HL-60/S4 (cell line): Measurements from ENCODE around the gene TTC28.
"Not testable (repeated sequence)": the region's sequence is repeated elsewhere in the genome, so short reads cannot be mapped to it uniquely, and the experiment has no call there.

Experiments
- in situ Hi-C: fragments of 300-500 bp; cut with MboI; formaldehyde crosslinking; loops from 2 replicates; pipeline ENCODE4 v1.14.3; 2022; ENCODE audit warnings: low sequenced_read_pairs

Gene TTC28

DNA sequence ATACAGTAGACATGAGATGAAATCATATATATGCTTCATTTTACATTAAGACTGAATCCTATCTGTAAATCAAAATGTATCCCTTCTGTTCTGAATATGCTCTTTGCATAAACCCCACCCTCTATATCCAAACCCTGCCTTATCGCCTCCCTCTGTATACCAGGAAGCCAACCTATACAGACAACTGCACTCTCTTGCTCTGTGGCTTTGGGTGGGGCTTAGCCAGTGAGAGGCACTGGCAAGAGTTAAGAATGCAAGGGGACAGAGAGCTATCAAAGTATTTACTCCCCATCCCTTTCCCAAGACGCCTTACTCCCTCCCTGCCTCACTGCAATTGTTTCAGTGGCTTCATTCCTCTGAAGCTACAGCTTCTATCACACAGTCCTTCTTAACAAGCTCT is 309.8 kb downstream of the TTC28 start:
- in situ Hi-C loops, result no loop called here

DNA sequence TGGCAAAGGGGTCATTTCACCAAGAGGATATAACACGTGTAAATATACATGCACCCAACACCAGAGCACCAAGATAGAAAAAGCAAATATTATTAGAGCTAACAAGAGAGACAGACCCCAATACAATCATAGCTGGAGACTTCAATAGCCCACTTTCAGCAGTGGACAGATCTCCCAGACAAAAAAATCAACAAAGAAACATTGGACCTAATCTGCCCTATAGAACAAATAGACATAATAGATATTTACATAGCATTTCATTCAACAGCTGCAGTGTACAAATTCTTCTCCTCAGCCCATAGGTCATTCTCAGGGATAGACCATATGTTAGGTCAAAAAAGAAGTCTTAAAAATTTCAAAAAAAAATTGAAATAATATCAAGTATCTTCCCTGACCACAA is 312.8 kb downstream of the TTC28 start:
- in situ Hi-C loops, result no loop called here

DNA sequence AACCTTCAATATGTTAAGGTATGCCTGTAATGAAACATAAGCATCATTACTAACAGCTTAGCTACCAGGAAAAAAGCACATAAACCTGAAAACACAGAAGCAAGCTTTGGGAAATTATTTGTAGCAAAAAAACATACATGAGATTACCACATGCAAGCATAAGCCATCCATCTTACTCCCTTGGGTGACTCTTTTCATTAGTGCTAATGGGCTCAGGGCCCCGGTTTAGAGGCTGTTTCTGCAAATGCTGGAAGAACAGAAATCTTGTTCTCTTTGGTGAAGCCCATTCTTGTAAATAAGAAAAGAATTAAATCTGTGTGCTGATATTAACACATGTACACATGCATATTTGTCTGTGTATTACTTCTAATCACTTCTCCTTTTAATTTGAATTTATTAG is 314.3 kb downstream of the TTC28 start:
- in situ Hi-C loops, result no loop called here

DNA sequence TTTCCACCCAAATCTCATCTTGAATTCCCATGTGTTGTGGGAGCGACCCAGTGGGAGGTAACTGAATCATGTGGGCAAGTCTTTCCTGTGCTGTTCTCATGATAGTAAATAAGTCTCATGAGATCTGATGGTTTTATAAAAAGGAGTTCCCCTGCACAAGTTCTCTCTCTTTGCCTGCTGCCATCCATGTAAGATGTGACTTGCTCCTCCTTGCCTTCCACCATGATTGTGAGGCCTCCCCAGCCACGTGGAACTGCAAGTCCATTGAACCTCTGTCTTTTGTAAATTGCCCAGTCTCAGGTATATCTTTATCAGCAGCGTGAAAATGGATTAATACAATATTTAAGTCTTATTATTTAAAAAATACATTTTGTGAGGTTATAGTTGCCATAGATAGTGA is 315.5 kb downstream of the TTC28 start:
- in situ Hi-C loops, result not testable (repeated sequence)

DNA sequence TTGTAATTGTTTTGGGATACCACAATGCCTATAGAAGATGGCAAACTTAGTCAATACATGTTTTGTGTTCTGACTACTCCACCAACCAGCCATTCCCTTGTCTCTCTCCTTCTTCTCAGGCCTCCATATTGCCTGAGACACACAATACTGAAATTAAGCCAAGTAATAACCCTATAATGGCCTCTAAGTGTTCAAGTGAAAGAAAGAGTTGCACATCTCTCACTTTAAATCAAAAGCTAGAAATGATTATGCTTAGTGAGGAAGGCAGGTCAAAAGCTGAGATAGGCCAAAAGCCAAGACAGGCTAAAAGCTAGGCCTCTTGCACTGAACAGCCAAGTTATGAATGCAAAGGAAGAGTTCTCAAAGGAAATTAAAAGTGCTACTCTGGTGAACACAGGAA is 318.7 kb downstream of the TTC28 start:
- in situ Hi-C loops, result no loop called here

DNA sequence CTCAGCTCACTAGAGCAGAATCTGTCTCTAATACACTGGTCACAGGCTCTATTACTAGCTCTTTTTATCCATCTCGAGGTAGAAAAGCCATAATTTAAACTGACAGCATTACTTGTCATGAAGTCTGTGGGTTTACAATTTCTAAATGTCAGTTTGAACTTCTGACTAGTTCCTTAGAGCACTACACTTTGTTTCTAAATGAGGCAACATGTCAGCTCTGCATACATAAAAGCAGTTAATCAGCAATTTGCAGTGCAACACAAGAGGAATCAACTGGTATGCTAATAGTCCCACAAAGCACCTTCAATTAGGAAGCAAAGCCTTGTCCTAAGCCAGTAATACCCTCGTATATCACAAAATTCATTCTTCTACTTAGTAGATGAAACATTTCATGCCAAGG is 321.3 kb downstream of the TTC28 start:
- in situ Hi-C loops, result no loop called here

DNA sequence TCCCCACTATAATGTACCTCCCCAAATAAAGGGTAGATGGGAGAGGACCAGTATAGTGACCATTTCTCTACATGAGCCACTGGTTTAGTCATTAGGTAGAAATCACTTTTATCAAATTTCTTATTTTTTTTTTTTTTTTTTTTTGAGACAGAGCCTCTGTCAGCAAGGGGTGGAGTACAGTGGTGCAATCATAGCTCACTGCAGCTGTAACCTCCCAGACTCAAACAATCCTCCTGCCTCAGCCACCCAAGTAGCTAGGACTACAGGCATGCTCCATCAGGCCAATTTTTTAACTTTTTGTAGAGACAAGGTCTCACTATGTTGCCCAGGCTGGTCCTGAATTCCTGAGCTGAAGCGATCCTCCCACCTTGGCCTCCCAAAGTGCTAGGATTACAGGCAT is 322.4 kb downstream of the TTC28 start:
- in situ Hi-C loops, result no loop called here

DNA sequence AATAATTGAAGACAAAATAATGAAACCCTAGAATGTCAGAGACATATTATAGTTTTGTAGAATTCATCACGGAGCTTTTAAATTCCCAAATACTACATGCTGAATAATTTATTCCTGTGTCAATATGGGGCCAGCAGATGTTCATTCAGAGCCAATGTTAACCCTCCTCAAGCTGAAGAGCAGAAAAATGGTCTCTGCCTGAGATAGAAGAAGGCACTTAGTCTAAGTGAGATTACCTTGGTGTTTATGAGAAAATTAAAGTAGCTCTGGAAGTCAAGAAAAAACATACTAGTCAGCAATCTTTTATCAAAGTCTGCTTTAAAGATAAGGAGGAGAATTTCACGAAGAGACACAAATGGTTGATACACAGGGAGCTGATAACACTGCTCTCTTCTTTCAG is 328.2 kb downstream of the TTC28 start:
- in situ Hi-C loops, result no loop called here

DNA sequence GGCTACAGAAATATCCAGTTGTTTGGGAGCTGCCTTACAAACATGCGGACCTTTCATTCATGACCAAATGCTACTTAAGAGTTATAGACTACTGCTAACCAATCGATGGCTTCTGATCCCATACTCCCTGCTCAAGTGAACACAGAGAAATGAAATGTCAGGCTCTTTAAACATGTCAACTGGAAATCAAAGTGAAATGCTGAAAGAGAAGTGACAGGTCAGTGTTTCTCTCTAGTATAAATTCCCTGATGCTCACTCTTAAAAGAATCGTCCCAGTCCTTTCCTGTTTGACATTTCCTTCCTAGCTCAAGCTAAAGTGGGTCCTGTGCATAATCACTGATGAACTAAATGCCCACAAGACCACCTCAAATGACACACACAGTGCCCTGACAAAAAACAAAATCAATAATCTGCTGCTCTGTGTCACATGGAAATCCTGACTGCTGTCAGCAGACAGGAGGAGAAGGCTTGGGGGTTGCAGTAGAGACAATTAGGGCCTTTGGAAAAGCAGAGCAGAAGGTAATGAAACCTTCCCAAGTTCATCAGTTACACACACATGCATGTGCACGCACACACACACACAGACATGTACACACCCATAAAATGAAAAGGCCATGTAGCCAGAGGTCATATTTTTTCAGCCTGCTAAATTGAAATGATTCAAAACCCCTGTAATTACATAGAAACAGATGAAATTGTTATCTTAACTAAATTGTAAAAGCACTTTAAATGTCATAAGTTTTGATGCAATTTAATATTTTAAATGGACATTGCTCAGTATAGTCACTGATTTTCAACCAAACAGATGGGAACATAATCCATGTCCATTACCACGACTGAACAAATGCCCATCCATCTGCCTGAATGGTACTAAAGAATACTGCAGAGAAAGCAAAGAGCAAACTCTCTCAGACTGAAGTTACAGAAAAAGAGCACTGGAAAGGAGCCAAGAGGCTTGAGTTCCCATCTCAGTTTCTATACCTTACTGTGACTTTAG is 330.7 kb downstream of the TTC28 start:
- in situ Hi-C loops, result no loop called here

DNA sequence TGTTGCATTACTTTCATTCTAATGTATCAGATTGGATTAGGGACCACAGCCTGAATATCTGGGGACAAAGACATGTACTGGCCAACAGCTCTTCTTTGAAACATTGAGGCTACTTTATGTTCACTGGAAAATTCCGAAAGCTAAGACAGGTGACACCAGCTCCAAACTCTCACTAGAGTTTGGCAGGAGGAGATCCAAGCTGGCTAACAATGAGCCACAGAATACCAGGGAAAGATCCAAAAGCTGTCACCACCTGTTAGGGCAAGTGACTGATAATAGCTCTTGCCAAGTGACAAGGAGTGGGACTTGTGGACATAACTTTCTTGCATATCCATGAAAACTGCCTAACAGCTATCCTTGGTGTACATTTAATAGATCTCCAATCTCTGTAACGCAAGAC is 333.3 kb downstream of the TTC28 start:
- in situ Hi-C loops, result no loop called here

DNA sequence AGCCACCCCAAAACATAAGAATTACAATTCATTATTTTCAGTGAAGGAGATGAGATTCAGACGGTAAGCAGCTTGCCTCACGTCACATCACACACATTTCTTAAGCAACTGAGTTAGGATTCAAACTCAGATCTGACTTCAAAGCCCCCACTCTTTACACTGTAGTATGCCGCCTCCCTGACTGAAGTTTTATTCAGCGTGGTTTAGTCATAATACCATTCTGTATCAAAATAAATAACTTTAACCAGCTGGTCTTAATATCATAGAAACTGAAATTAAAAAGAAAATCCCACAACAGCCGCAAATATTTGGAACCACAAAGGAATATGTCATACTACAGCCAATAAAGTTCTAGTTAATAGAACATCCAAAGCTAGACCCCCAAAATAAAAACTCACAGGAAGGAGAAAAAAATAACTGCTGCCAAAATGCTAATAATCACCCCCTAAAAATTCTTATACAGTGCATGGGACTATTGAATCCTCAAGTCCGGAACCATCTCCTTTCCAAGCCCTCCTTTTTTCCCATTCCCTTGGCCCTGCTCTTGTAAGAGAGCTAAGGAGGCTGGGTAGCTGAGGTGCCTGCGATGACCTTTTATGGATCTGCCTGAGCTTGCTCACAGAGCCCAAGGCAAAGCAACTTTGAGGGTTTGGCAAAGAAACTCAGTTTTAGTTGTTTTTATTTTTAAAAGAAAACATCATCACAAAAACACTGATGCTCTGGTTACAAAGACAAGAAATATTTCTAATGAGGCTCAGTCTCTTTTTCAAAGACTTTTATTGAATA is 334.5 kb downstream of the TTC28 start:
- in situ Hi-C loops, result no loop called here

DNA sequence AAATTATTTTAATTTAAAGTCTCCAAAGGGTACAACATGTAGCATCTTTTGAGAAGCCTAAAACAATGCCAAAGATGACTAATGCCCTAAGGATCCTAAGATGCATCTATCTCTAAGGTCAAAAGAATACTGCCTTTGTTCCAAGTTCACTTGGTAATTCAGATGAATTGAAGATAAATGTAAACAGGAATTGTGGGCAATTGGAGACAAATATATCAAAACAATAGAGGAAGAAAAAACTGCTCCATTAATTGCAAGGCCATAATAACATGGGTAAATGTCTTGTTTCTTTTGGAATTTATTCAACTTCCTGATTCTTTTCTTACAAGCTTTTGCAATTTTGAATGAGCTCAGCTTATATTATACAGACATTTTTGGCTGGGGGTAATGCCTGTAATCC is 338.6 kb downstream of the TTC28 start:
- in situ Hi-C loops, result no loop called here

DNA sequence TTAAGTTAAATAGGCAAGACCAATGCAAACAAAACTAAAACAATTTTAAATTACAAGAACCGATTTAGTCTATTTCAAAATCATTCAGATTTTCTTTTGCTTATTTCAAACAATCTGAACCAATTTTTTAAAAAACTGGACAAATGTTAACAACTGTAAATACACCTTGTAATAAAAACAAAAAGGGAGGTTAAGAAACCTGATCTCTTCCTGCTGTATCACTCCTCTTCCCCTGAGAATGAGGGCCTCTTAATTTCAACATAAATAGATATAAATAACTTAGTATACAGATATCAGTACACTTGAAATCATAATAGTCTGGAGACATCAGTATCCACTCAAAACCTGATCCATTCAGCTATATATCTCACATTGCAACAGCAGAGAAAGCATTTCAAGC is 346.6 kb downstream of the TTC28 start:
- in situ Hi-C loops, result no loop called here

DNA sequence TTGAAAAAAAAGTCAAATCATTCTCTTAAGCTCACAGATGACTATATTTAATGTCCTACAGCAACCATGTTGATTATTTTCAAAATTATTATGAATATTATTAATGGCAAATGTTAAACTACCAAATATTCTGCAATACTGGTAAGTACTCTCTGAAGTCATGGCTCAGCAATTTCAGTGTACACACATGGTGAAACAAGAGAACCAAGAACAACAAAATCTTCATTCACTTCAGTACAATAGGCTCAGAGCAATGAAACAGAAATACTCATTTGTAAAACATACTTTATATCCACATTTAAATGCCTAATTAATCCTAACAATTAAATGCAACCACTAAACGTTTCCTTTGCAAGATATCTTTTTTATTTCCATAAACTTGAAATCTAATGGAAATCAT is 347.2 kb downstream of the TTC28 start:
- in situ Hi-C loops, result no loop called here

DNA sequence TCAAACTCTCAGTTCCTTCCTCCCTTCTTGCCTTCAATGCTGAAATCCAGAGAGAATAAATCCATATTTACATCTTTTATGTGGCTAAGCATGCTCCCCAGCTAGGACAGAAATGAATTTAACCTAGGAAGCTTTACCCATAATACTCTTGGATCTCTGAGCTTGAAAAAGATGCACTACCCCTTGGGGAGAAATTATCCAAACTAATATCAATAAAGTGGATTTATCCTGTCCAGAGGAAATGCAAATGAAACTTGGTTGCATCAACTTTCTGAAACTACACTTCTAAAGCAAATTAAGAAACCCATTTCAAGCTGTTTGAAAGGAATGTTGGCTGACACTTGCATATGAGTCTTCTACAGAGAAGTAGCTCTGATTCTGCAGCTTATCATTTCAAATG is 347.9 kb downstream of the TTC28 start:
- in situ Hi-C loops, result no loop called here

DNA sequence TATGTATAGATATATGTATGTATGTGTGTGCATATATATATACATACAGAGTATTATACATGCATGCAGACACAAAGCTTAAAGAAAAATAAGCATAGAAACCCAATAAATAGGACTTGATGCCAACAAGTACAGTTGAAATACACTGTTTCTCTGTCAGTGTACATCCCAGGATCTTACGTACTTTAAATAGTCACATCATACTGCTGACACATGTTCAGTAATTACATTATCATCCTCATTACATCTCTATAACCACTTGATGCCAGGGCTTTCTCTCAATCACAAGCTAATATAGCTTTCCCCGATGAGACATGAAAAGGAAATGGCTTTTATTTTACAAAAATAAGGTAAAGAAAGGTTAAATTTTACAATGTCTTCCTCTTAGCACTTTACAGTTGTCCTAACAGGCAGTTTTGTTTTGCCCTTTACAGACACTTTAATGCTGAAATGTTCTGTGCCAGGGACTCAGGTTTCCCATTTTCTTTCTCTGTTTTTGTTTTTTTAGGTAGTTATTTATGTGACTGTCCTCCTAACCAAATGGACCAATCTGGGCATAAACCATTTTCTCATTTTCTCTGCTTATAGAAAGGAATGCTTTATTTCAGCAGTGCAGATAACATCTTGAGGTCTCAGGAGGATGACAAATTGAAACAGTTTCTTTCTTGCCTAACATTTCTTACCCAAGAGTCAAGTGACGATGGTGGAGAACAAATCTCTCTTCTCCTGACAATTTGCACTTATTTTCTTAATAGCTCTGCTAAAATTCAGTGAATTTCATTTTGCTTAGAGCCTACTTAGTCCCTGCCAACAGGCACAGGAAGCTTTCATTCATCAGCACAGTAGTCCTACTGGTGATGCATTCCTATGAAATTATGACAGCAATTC is 350.2 kb downstream of the TTC28 start:
- in situ Hi-C loops, result no loop called here

DNA sequence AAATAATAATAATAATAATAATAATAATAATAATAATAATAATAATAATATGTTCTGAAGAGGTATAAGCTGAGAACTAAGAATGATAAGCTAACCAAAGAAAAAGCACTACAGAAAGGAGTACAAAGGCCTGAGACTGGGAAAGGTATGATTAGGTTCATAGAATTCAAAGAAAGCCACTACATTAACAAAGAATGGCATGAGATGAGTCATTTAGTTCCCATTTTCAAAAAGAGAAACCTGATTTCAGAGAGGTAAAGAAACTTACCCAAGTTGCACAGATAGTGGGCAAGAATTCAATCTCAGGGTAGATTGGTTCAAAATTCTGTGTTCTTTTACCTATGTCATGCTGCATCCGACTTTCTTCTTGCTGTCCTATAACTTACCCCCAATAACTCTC is 350.9 kb downstream of the TTC28 start:
- in situ Hi-C loops, result no loop called here

DNA sequence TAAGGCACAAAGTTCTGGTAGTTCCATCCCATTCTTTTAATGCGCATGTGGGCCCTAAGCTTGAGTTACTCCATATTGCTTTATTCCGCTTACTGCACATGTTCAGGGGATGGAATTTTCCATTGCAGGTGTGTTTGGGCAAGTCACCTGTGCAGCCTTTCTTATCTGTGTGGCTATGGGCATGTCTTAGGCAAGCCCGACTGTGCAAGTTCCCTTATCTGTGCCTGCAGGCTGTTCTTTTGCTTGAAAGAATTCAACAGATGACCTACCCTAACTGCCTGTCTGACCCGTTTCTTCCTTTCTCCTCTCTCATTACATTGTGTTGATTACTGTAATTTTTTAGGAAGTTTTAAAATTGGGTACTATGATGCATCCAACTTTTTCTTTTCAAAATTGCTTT is 363.6 kb downstream of the TTC28 start:
- in situ Hi-C loops, result no loop called here

DNA sequence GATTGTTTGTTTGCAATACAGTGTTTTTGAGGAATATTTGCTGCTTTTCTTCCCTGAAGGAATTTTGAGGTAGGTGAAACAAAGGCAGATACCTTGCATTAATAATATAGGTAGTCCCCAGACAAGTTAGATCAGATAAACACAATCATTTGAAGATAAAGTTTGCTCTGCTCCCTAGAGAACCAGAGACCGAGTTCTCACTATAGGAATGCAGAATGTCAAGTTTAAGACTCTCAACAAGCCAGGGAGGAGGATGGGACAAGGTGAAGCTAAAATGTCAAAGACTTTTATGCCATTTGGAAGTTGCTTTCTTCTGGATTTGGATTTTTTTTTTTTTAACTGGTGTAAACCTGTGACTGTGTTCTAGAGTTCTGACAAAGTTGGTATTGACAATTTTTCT is 364.7 kb downstream of the TTC28 start:
- in situ Hi-C loops, result no loop called here

DNA sequence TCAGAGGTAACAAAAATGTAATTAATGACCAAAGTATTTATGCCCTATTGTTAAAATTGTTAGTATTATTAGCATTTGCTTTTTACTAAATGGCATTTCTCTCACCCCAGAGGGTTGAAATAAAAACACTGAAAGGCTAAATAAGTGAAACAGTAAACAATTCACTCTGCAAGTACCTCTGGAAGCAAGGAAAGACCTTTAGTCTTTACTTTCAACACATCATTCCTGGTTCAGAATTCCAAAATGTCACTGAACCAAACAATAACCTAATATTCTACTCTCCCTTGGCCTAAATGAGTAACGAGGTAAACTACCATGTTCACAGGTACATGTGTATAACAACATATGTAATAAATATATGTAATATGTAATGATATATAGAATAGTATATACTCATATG is 369.3 kb downstream of the TTC28 start:
- in situ Hi-C loops, result no loop called here

DNA sequence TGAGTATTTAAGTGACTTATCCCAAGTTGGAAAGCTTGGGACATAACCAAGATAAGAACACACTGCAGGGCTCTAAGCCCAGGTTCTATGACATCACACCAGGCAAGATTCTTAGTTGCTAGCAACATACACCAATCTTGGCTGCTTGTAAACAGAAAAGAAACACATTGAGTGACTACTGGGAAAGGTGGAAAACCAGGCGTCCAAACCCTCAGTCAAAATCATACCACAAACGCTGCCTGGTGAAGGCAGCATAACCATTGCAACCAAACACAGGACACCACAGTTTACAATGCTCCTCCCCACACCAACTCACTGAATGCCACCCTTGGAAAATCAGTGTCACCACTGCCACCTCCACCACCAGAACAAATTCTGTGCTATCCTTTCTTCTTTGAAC is 379.9 kb downstream of the TTC28 start:
- in situ Hi-C loops, result no loop called here
